K562 (cell line): ENCODE data around the gene ITPR1. TPM values are rescaled to one million over a fixed set of nuclear protein-coding genes. Genes with fewer than 3 reads are reported as not detected.

Source experiments
- ATAC-seq: fragments of 200-7000 bp; cut with Tn5 transposase; 3 replicates; pipeline ENCODE4 v1.9.1; 2020; ENCODE audit warnings: moderate library complexity
- BruUV-seq: library from RNA; stranded (reverse); fragments of 400-500 nt; replicated peaks from 2 replicates; lab custom pipeline; 2021; lab: Mats Ljungman, UMichigan
- CTCF ChIA-PET: fragments of 300-600 bp; formaldehyde crosslinking; extraction: SDS; loops from one replicate; lab custom pipeline; 2021; ENCODE audit warnings: low intra/inter-chr PET ratio; lab: Yijun Ruan, JAX
- POLR2A ChIA-PET: fragments of 300-600, 350-650 bp; sonication (Branson Sonifier 250); formaldehyde crosslinking; extraction: SDS; loops from one replicate; lab custom pipeline; 2021; ENCODE audit warnings: antibody characterized with exemption, inconsistent platforms; lab: Yijun Ruan, JAX
- DNase-seq, 4 experiments: peaks; one replicate each; pipeline versions ENCODE4 v3.0.0 to v3.0.0-alpha.2; 2011 to 2018; ENCODE audit warnings: low spot score in 3 of 4, mixed read lengths in 3 of 4; ENCODE audit errors: extremely low read depth in 1 of 4
- FAIRE-seq: peaks from 2 replicates; lab custom pipeline; 2011; peaks lifted over from hg19 to GRCh38; lab: Jason Lieb, UNC
- H2AFZ ChIP-seq: 2 replicates; pipeline ENCODE4 v1.6.0; 2011; ENCODE audit warnings: low read depth, low read length, control low read depth, inconsistent platforms
- H3K27ac ChIP-seq: fragments of 200-600 bp; 3 replicates; pipeline ENCODE4 v1.8.0; 2011; ENCODE audit warnings: low read depth, mild to moderate bottlenecking, control low read depth, inconsistent platforms, low read length, moderate library complexity, mixed read lengths; ENCODE audit errors: extremely low read depth
- H3K27me3 ChIP-seq, 2 experiments: fragments of 300-600 bp in 1 of 2; 2 replicates in 1 of 2; 3 replicates in 1 of 2; pipeline versions ENCODE4 v1.6.0 to v1.8.0; 2011; ENCODE audit warnings: inconsistent platforms in 2 of 2, low read length in 2 of 2, mild to moderate bottlenecking in 1 of 2, mixed read lengths in 1 of 2, moderate library complexity in 1 of 2; ENCODE audit not compliant: control insufficient read depth in 2 of 2, insufficient read depth in 2 of 2
- H3K36me3 ChIP-seq: fragments of 300-600 bp; 3 replicates; pipeline ENCODE4 v1.8.0; 2011; ENCODE audit warnings: mild to moderate bottlenecking, low read length, inconsistent platforms; ENCODE audit not compliant: control insufficient read depth, insufficient read depth
- H3K4me1 ChIP-seq, 2 experiments: fragments of 200-600 bp in 1 of 2; replicated peaks in 1 of 2; 2 replicates in 1 of 2; 3 replicates in 1 of 2; pipeline versions ENCODE4 v1.5.1 to v1.8.0; 2011; ENCODE audit warnings: inconsistent platforms in 2 of 2, low read length in 2 of 2, mild to moderate bottlenecking in 1 of 2, mixed read lengths in 1 of 2, moderate library complexity in 1 of 2; ENCODE audit not compliant: control insufficient read depth in 2 of 2, insufficient read depth in 2 of 2
- H3K4me2 ChIP-seq: 2 replicates; pipeline ENCODE4 v1.6.1; 2011; ENCODE audit warnings: low read length, control low read depth, inconsistent platforms, mixed read lengths; ENCODE audit not compliant: insufficient read depth
- H3K4me3 ChIP-seq: fragments of 200-600 bp; sonication (generic), shearing (Covaris generic); 2 replicates; pipeline ENCODE4 v1.5.1; 2016; ENCODE audit warnings: control low read depth, inconsistent platforms
- H3K79me2 ChIP-seq: fragments of 200-600 bp; 3 replicates; pipeline ENCODE4 v1.8.0; 2011; ENCODE audit warnings: low read length, inconsistent platforms; ENCODE audit not compliant: control insufficient read depth, insufficient read depth
- H3K9ac ChIP-seq, 2 experiments: 2 replicates each; pipeline versions ENCODE4 v1.6.0 to v1.6.1; 2011; ENCODE audit warnings: low read depth in 2 of 2, low read length in 2 of 2, control low read depth in 1 of 2, inconsistent platforms in 1 of 2, mild to moderate bottlenecking in 1 of 2, mixed read lengths in 1 of 2; ENCODE audit not compliant: insufficient read depth in 1 of 2
- H3K9me1 ChIP-seq: one replicate; pipeline ENCODE4 v1.6.0; 2011; ENCODE audit warnings: inconsistent platforms, mild to moderate bottlenecking, low read length, moderate library complexity; ENCODE audit not compliant: control insufficient read depth, insufficient read depth
- H3K9me3 ChIP-seq: replicated peaks from 2 replicates; pipeline ENCODE4 v1.5.1; 2011; ENCODE audit warnings: low read depth, low read length, inconsistent platforms; ENCODE audit not compliant: control insufficient read depth, insufficient read depth
- H4K20me1 ChIP-seq: replicated peaks from 2 replicates; pipeline ENCODE4 v1.6.1; 2011; ENCODE audit warnings: low read length, inconsistent platforms, mixed read lengths; ENCODE audit not compliant: control insufficient read depth, insufficient read depth
- CTCF ChIP-seq, 3 experiments: IDR thresholded peaks in 2 of 3; conservative IDR thresholded peaks in 1 of 3; 2 replicates each; pipeline ENCODE4 v1.5.1; 2011 to 2012; ENCODE audit warnings: low read length in 3 of 3, mild to moderate bottlenecking in 3 of 3, control low read depth in 2 of 3, improper control_type of control experiment in 1 of 3, inconsistent platforms in 1 of 3, low read depth in 1 of 3, mixed read lengths in 1 of 3, moderate library complexity in 1 of 3; ENCODE audit not compliant: insufficient read depth in 2 of 3
- NFIC ChIP-seq: fragments of 450-650 bp; IDR thresholded peaks from 2 replicates; pipeline ENCODE4 v1.6.1; 2017; ENCODE audit warnings: mild to moderate bottlenecking, inconsistent platforms
- TOE1 ChIP-seq, 2 experiments: fragments of 450-650 bp in 1 of 2; sonication (generic) in 1 of 2; formaldehyde crosslinking in 1 of 2; IDR thresholded peaks; 2 replicates each; pipeline versions ENCODE4 v1.7.1 to v1.8.0; 2016 to 2022; ENCODE audit warnings: borderline replicate concordance in 2 of 2, mild to moderate bottlenecking in 2 of 2, antibody characterized with exemption in 1 of 2, inconsistent platforms in 1 of 2, low read depth in 1 of 2, missing genetic modification reagents in 1 of 2, moderate library complexity in 1 of 2
- ZNF551 ChIP-seq: fragments of 250-450 bp; sonication (Bioruptor Pico); IDR thresholded peaks from 2 replicates; pipeline ENCODE4 v1.5.0; 2021; ENCODE audit warnings: mild to moderate bottlenecking, moderate library complexity
- WGBS: fragments of 100-300 bp; shearing (Covaris generic); methylation state at CpG from one replicate; pipeline ENCODE4 v1.1.6; 2016; ENCODE audit warnings: low coverage, mixed read lengths; ENCODE audit not compliant: insufficient coverage; ENCODE audit errors: missing lambda C conversion rate; 5-methylcytosine and 5-hydroxymethylcytosine counted together
- in situ Hi-C: fragments of 300-500 bp; cut with MboI; formaldehyde crosslinking; loops from 4 replicates; pipeline ENCODE4 v1.15.0; 2018; ENCODE audit warnings: inconsistent platforms, mixed read lengths
- intact Hi-C: fragments of 100-400 bp; cut with micrococcal nuclease; formaldehyde crosslinking; loops from 2 replicates; pipeline ENCODE4 v1.14.2; 2022
- polyA plus RNA-seq, 8 experiments: library from polyadenylated mRNA; depleted of rRNA in 4 of 8; stranded (reverse) in 5 of 8; unstranded in 3 of 8; fragments of >200 nt; fragmentation: Nextera tagmentation in 2 of 8; fragmentation: Illumina TruSeq in 1 of 8; extraction: Ambion mirVana in 2 of 8; extraction: Trizol in 1 of 8; gene quantifications; 2 replicates each; pipeline versions ENCODE4 v1.2.1 to v1.2.3, GENCODE V29; 2011 to 2014; ENCODE audit warnings: inconsistent platforms in 1 of 8, missing spikeins in 1 of 8
- total RNA-seq, 7 experiments: library from RNA; depleted of rRNA in 6 of 7; stranded (reverse); fragments of >200 nt in 6 of 7; fragmentation: Illumina TruSeq in 2 of 7; extraction: Trizol in 2 of 7; gene quantifications; 2 replicates each; pipeline versions ENCODE4 v1.2.1 to v1.2.3, GENCODE V29; 2011 to 2021; ENCODE audit warnings: low replicate concordance in 1 of 7

Gene ITPR1
- total and polyA plus RNA-seq, 9 of the 15 experiments (the other 6 are each of a cell fraction or from before 2014, with no cell fraction given): 22.4 to 40.0 (median 27.4) TPM

- intact Hi-C loops: loop anchor here (5.0 kb wide), 1 partner anchor 160 kb away; no protein-coding TSS in a partner anchor
Observed at GRCh38 chr3:4742359-4742758, 249.2 kb downstream of the ITPR1 start.

More at GRCh38 chr3:4742359-4742758, 249.2 kb downstream of the ITPR1 start:
- DNase-seq: no peak
- in situ Hi-C loops: no loop called here
- peak overlapping the region; percentile 89 for H3K27ac ChIP-seq
- ATAC-seq: no peak
- TF ChIP-seq NFIC (peak; percentile 26), TOE1 (IDR thresholded peaks at IDR 0.05; ENCODE audit: borderline replicate concordance) (no peak), TOE1 (CRISPR knock-in tag; IDR thresholded peaks at IDR 0.05; ENCODE audit: borderline replicate concordance, low read depth) (no peak), CTCF (IDR thresholded peaks at IDR 0.05 in 2 of 3, conservative IDR thresholded peaks at IDR 0.05 in 1 of 3; ENCODE audit: insufficient read depth in 2 of 3, low read depth in 1 of 3, low read length in 3 of 3) (0 out of 6 replicates have a peak, but pooled peaks of 1 of the 3 experiments have one; percentile 2), ZNF551 (no peak)
- no peaks in the 10 kb centered on the region for H3K79me2 ChIP-seq
- H3K27me3 ChIP-seq: no peaks in the 10 kb centered on the region
- peak overlapping the region; percentile 70 for H2AFZ ChIP-seq
- peak overlapping the region; percentile 65; the same call in 1 of the 2 replicates for H3K4me2 ChIP-seq
- no peak overlapping the region for H3K4me3 ChIP-seq
- BruUV-seq: no TSS peak
- ChIA-PET POLR2A (interaction anchor here (0.6 to 1.1 kb wide), 2 partner anchors 10 to 337 kb away, joined by 3 to 8 read pairs; no protein-coding TSS in a partner anchor), CTCF (interaction anchor here (0.7 kb wide), 1 partner anchor 149 kb away, joined by 3 read pairs; no protein-coding TSS in a partner anchor)
- FAIRE-seq: no peak
- 78% methylated on average over 5 of the region's 5 CpGs for WGBS
- no peaks in the 10 kb centered on the region for H4K20me1 ChIP-seq
- H3K9me1 ChIP-seq: no peaks in the 10 kb centered on the region
- peak overlapping the region; percentile 52 to 86; a peak in 3 of 4 replicates for H3K9ac ChIP-seq
- no peaks in the 10 kb centered on the region for H3K9me3 ChIP-seq
- no peaks in the 10 kb centered on the region; the same call in 2 of the 3 replicates for H3K36me3 ChIP-seq
- peaks cover 44 to 81% of the 10 kb centered on the region in 2 experiments for H3K4me1 ChIP-seq
